GM18873 (cell line): ENCODE measurements around the gene C9orf72.
A peak's percentile ranks its signal among the peaks of the same experiment; 100 is the strongest.
"Not testable (repeated sequence)": the region's sequence is repeated elsewhere in the genome, so short reads cannot be mapped to it uniquely, and the experiment has no call there.

Source experiments
- ATAC-seq: cut with Tn5 transposase; IDR thresholded peaks from one replicate; pipeline ENCODE4 v1.9.1; 2021; ENCODE audit warnings: mild to moderate bottlenecking, moderate library complexity, moderate number of reproducible peaks; ENCODE audit not compliant: unreplicated experiment, low FRiP score

The C9orf72 gene, protein sequence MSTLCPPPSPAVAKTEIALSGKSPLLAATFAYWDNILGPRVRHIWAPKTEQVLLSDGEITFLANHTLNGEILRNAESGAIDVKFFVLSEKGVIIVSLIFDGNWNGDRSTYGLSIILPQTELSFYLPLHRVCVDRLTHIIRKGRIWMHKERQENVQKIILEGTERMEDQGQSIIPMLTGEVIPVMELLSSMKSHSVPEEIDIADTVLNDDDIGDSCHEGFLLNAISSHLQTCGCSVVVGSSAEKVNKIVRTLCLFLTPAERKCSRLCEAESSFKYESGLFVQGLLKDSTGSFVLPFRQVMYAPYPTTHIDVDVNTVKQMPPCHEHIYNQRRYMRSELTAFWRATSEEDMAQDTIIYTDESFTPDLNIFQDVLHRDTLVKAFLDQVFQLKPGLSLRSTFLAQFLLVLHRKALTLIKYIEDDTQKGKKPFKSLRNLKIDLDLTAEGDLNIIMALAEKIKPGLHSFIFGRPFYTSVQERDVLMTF

DNA sequence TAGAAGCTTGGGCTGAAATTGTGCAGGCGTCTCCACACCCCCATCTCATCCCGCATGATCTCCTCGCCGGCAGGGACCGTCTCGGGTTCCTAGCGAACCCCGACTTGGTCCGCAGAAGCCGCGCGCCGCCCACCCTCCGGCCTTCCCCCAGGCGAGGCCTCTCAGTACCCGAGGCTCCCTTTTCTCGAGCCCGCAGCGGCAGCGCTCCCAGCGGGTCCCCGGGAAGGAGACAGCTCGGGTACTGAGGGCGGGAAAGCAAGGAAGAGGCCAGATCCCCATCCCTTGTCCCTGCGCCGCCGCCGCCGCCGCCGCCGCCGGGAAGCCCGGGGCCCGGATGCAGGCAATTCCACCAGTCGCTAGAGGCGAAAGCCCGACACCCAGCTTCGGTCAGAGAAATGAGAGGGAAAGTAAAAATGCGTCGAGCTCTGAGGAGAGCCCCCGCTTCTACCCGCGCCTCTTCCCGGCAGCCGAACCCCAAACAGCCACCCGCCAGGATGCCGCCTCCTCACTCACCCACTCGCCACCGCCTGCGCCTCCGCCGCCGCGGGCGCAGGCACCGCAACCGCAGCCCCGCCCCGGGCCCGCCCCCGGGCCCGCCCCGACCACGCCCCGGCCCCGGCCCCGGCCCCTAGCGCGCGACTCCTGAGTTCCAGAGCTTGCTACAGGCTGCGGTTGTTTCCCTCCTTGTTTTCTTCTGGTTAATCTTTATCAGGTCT is at the start of gene C9orf72:
C9orf72 (minus strand) TSS at position 564 of the 716 bp plus-strand sequence. CDS start 6,361 bp downstream, outside the sequence.
- peak; percentile 41 for ATAC-seq

- no peak for ATAC-seq
These were observed 49.5 kb upstream of the C9orf72 start for GRCh38 chr9:27622693-27623340.

- no peak for ATAC-seq
These were observed 46.5 kb upstream of the C9orf72 start for GRCh38 chr9:27619743-27620142.

DNA sequence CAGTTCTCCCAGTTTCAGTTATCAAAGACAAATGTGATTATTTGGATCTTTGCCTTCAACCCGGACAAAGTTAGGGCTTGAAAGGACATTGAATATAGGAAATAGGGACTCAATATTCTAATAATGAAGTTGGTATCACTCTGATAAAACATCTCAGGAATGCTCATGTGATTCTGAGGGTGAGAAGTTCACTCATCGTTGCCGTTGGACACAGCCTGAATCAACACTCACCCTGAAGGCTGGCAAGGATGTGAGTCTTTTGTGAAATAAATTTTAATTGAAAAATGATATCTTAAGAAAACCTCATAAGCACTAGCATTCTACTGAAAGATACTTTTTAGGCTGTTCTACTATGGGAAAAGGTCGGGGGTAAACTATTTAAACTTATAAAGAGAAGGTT is 44.8 kb upstream of the C9orf72 start:
- no peak for ATAC-seq

DNA sequence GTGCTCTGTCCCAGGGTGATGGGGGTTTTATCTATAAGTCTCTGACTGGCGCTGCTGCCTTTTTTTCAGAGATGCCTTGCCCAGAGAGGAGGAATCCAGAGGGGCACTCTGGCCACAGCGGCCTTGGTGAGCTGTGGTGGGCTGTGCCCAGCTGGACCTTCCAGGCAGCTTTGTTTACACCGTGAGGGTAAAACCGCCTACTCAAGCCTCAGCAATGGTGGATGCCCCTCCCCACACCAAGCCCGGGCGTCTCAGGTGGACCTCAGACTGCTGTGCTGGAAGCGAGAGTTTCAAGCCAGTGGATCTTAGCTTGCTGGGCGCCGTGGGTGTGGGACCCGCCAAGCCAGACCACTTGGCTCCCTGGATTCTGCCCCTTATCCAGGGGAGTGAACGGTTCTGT is 41.3 kb upstream of the C9orf72 start:
- ATAC-seq = no peak

DNA sequence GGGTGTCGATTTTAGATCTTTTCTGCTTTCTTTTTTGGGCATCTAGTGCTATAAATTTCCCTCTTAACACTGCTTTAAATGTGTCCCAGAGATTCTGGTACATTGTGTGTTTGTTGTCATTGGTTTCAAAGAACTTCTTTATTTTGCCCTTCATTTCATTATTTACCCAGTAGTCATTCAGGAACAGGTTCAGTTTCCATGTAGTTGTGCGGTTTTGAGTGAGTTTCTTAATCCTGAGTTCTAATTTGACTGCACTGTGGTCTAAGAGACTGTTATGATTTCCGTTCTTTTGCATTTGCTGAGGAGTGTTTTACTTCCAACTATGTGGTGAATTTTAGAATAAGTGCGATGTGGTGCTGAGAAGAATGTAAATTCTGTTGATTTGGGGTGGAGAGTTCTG is 38.8 kb upstream of the C9orf72 start:
- not testable (repeated sequence) for ATAC-seq

- no peak for ATAC-seq
These were observed 37.3 kb upstream of the C9orf72 start for GRCh38 chr9:27610622-27611021.

GRCh38 chr9:27602954-27603353 is 29.7 kb upstream of the C9orf72 start:
- ATAC-seq = no peak

GRCh38 chr9:27602142-27602861 is 29.0 kb upstream of the C9orf72 start:
- no peak for ATAC-seq

- no peak for ATAC-seq
These were observed 28.1 kb upstream of the C9orf72 start for GRCh38 chr9:27601396-27601795.

DNA sequence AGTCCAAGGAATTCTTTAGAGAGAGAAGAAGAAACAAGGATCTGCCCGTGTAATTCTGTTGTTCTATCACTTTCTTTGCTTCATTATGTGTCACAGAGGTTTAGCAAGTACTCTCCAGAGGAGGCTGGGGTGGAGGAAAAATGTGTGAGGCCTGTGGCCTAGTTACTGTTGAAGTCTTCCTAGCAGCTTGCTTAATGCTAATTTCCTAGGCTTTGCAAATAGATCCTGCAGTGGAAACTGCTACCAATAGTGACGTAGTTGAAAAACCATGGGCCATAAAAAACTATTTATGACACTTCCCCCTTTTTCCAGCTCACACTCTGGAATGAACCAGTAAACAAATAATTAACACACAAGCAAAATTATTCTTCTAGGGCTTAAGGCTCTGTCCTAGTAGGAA is 27.0 kb upstream of the C9orf72 start:
- no peak for ATAC-seq

- ATAC-seq = no peak
These were observed 26.6 kb upstream of the C9orf72 start for GRCh38 chr9:27599870-27600238.

DNA sequence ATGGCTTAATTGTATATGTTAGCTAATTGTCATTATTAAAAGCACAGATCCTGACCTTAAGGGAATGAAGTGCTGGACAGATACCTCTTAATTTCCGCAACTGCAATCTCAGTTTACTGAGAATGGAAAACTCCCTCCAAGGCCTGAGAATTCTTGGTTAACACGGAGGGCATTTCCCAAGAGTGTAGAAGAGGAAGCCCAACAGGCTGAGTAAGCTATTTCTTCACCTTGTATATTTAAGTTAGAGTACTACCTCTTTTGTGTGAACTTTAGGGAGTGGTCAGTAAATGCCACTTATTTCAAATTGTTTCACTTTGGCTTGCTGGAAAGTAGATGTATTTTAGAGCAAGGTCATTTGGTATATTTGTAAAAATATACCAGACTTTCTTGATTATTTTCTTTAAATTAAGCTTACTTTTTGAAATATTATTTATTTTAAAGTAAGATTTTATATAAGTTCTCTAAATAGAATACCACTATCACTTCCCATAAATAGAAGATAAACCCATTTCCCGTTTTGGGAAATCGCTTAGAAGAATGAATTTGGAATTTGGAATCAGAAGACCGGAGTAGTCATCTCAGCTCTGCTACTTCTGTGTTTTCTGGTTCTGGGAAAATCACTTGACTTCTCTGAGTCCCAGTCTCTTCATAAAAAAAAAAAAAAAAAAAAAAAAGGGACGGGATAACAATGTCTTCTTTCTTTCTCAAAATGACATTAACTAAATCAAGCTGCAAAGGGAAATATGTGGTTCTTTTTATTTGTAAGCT is 26.0 kb upstream of the C9orf72 start:
- no peak for ATAC-seq

DNA sequence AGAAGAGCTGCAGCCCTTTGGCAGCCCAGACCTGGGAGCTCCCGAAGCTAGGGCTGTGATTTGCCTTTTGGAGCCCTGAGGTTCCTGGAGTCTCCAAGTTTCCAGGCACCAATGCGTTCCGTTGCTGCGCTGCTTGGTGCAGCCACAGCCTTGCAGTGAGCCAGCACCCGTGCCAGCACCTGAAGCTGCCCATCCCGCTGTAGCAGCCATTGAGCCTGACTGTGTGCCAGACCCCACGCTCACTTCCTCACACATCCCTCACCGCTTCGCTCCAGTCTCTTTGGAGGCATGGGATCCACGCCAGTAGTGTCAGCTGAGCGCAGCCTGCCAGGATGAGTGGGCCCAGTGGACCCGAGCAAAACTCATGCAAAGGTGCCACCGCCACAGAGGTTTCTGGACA is 22.5 kb upstream of the C9orf72 start:
- ATAC-seq = no peak

DNA sequence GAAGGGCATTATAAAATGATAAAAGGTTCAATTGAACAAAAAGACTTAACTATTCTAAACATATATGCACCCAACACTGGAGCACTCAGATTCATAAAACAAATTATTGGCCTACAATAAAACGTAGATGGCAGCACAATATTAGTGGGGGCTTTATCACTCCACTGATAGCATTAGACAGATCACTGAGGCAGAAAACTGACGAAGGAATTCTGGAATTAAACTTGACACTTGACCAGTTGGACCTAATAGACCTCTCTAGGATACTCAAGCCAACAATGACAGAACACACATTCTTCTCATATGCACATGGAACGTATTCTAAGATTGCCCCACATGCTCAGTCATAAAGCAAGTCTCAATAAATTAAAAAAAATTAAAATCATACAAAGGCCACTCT is 18.4 kb upstream of the C9orf72 start:
- no peak for ATAC-seq

DNA sequence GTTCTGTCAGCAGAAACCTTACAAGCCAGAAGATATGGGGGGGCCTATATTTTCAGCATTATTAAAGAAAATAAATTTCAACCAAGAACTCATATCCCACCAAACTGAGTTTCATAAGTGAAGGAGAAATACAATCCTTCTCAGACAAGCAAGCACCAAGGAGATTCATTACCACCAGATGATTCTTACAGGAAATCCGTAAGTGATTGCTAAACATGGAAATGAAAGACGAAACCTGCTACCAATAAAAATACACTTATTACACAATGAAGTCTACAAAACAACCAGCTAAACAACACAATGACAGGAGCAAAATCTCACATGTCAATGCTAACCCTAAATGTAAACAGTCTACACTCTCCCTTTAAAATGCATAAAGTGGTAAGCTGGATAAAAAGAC is 17.8 kb upstream of the C9orf72 start:
- ATAC-seq = no peak

- no peak for ATAC-seq
These were observed 17.4 kb upstream of the C9orf72 start for GRCh38 chr9:27590651-27591050.

DNA sequence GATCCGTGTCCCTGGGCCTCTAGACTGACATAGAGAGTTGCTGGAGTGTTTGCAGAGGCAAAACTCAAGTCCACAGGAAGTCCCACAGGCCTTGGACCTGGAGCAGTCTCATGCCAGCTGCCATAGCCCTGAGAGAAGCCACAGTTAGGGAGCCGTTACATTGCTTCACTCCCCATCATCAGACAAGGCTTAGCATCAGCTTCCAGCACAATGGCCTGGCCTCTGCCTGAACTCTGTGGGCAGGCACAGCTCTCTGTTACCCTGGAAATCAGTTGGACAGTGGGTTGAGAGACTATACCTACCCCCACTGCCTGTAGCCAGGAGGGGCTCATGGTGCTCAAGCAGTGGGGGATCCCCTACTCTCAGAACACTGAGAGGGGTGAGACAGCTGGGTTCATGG is 16.2 kb upstream of the C9orf72 start:
- ATAC-seq = no peak

DNA sequence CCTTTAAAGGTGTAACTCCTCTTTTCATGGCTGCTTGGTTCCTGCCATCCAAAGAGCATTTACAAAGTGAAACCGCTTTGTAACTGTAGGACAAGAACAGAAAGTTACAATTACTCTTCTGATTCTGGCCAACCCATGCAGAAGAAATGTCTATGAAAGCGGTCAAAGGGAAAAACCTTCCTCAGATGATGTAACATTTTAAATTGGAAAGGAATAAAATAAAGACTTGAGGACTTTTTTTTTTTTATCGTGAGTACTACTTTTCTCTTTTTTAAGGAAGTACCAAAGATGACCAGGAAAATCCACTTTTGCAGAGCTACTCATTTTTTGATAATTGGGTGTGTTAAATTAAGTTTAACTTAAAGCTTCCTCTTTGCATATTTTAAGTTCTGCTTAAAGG is 13.0 kb upstream of the C9orf72 start:
- ATAC-seq = peak; percentile 50

DNA sequence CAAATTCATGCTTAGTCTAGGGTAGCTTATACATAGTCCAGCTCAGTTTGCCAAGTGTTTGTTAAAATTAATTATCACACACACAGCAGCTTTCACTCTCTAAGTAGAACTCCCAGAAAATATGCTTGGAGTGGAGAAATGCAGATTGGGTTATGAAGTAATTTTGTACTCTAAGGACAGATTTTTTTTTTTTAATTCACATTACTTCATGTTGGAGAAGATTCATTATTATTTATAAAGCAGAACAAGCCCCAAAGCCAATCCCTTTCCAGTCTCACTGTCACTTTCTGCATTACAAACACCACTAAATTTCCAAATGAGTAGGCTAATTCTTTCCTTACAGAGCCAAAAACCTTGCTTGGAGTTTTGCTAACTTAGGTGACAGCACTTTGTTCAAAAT is 11.7 kb upstream of the C9orf72 start:
- no peak for ATAC-seq
